ENCODE measurements around the gene S100A16.
"Not testable (repeated sequence)": the region's sequence is repeated elsewhere in the genome, so short reads cannot be mapped to it uniquely, and the experiment has no call there.

The S100A16 gene

DNA sequence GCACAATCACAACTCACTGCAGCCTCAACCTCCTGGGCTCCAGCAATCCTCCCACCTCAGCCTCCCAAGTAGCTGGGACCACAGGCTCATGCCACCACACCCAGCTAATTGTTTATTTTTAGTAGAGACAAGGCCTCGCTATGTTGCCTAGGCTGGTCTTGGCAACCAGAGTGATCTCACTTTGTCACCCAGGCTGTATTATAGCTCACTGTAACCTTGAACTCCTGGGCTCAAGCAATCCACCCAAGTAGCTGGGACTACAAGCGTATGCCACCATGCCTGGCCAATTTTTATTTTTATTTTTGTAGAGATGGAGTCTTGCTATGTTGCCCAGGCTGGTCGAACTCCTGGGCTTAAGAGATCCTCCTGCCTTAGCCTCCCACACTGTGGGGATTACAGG lies 50.9 kb downstream of the S100A16 start:
- not testable (repeated sequence) for DNase-seq (ENCODE audit: low spot score)

DNA sequence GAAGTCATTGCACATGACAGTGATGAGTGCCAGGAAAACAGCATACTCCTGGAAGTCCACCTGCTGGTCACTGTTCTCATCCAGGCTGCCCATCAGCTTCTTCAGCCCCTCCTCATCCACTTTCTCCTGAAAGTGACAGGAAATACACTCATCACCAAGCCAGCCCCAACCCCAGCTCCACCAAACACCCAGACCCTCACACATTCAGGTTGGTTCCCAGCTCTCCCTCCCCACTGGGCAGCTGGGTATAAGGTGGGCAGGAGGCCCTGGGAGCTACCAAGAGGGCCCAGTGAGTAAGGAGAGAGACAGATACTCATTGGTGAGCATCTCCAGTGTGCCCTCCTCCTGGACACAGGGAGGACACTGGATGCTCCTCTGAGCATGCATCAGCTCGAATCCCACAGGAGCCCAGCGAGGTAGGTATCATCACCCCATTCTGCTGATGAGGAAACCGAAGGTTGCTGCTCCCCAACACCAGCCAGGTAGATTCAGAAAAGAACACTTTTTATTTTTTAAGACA lies 51.4 kb downstream of the S100A16 start:
- no peak for DNase-seq (ENCODE audit: low spot score)

DNA sequence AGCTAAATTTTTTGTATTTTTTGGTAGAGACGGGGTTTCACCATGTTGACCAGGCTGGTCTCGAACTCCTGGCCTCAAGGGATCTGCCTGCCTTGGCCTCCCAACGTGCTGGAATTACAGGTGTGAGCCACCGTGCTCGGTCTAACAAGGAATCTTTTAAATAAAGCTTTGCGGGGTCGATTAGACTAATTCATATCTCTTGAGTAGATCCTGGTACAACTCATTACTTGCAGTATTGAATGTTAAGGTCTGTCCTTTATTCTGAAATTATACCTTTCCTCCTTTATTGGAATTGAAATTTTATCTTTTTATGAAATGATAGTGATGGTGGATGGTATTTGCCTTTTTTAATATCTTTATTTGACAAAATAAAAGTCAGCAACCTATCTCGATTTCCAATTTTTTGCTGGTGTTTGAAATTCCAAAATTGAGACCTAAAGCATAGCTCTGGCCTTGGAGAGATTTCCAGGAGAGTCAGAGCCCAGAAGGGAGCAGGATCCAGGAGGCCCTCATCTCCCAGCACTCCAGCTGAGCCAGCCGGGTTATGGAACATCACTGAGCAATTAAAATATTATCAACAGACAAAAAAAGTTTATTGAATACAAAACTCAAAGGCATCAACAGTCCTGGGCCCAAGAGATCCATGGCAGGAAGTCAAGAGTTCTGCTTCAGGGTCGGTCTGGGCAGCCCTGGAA lies 52.0 kb downstream of the S100A16 start:
- DNase-seq (ENCODE audit: low spot score) = no peak

DNA sequence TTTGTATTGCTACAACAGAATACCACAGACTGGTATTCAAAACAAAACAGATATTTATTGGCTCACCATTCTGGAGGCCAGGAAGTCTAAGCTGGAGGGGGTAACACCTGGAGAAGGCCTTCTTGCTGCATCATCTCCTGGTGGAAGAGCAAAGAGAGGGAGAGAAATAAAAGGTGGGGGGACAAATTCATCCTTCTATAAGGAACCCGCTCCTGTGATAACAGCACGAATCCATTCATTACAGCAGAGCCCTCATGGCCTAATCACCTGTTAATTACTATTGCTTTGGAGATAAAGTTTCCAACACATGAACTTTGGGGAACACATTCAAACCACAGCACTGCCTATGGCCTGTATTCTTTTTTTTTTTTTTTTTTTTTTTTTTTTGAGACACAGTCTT lies 52.7 kb downstream of the S100A16 start:
- no peak for DNase-seq (ENCODE audit: low spot score)

DNA sequence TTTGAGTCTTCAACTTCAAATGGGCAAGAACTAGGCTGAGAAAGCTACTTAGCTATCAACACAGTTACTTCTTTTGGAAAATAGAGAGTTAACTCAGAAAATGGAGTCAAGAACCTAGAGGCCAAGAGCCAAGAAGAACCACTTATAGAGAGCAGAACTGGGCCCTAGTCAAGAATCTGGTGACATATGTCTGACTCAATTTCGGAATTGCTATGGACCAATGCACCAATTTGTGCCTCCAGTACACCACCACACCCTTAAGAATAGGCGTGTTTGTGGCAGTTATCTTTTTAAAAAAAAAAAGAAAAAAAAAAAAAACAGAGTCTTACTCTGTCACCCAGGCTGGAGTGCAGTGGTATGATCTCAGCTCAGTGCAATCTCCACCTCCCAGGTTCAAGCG lies 55.1 kb downstream of the S100A16 start:
- no peak for DNase-seq (ENCODE audit: low spot score)
